Measurements from ENCODE around the gene TRMT11.
A peak's percentile ranks its signal among the peaks of the same experiment; 100 is the strongest.
"Not testable (repeated sequence)": the region's sequence is repeated elsewhere in the genome, so short reads cannot be mapped to it uniquely, and the experiment has no call there.

TRMT11 gene

GRCh38 chr6:125994670-125995488 is 8.5 kb downstream of the TRMT11 start:
- no peak for FAIRE-seq

GRCh38 chr6:125995972-125996580 is 9.7 kb downstream of the TRMT11 start:
- FAIRE-seq (peak; percentile 81), DNase-seq (ENCODE audit: insufficient read length, low spot score) (no peak)
- TF ChIP-seq POLR2A (IDR thresholded peaks at IDR 0.05; ENCODE audit: low read depth, low read length), result no peak

More at GRCh38 chr6:125994670-125995488, 8.5 kb downstream of the TRMT11 start:
- DNase-seq (ENCODE audit: insufficient read length, low spot score), result no peak
- TF ChIP-seq POLR2A (IDR thresholded peaks at IDR 0.05; ENCODE audit: low read depth, low read length), result no peak

GRCh38 chr6:126002755-126003679 is 16.7 kb downstream of the TRMT11 start:
- no peak for TF ChIP-seq POLR2A (IDR thresholded peaks at IDR 0.05; ENCODE audit: low read depth, low read length)
- no peak for FAIRE-seq
- no peak for DNase-seq (ENCODE audit: insufficient read length, low spot score)

GRCh38 chr6:126007800-126008199 is 21.5 kb downstream of the TRMT11 start:
- FAIRE-seq, result no peak
- no peak for TF ChIP-seq POLR2A (IDR thresholded peaks at IDR 0.05; ENCODE audit: low read depth, low read length)
- no peak for DNase-seq (ENCODE audit: insufficient read length, low spot score)

DNA sequence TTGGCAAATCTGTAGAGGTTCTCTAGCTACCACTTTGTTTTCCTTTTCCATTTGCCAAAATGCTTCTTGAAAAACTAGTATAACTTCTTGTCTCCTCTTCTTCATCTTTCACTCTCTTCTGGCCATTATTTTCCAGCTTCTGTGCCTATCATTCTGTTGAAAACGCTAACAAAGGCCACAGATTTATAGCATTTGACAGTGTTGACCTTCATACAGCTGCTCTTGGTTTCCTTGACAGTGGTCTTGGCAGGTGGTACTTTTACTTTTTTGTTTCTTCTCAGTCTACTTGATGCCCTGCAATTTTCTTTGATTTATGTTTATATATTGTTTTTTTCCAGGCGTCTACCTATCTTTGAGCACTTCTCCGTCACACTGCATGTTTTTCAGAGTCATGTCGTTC is 23.7 kb downstream of the TRMT11 start:
- DNase-seq (ENCODE audit: insufficient read length, low spot score) (no peak), FAIRE-seq (no peak)
- TF ChIP-seq POLR2A (IDR thresholded peaks at IDR 0.05; ENCODE audit: low read depth, low read length), result no peak

- no peak for DNase-seq (ENCODE audit: insufficient read length, low spot score)
- no peak for FAIRE-seq
- no peak for TF ChIP-seq POLR2A (IDR thresholded peaks at IDR 0.05; ENCODE audit: low read depth, low read length)
Measured at GRCh38 chr6:126015863-126016262, 29.5 kb downstream of the TRMT11 start.

GRCh38 chr6:126016591-126016990 is 30.3 kb downstream of the TRMT11 start:
- FAIRE-seq (no peak), DNase-seq (ENCODE audit: insufficient read length, low spot score) (no peak)
- no peak for TF ChIP-seq POLR2A (IDR thresholded peaks at IDR 0.05; ENCODE audit: low read depth, low read length)

DNA sequence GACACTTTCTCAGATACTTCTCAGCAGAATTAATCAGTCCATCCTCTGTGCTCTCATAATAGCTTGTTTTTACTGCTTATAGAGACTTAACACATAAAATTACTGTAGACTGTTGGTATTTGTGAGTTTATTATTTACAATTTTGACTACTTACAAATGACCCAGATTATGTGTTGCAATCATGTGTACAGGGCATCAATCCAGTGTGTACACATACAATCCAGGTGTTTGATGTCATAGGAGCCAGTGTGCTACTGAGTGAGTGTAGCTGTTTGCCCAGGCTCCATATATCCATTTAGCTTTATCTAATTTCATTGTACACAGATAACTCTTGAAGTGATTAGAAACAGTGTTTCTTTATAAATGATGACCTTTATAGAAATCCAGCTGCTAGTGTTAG is 31.3 kb downstream of the TRMT11 start:
- no peak for FAIRE-seq
- TF ChIP-seq POLR2A (IDR thresholded peaks at IDR 0.05; ENCODE audit: low read depth, low read length), result no peak
- DNase-seq (ENCODE audit: insufficient read length, low spot score), result no peak

DNA sequence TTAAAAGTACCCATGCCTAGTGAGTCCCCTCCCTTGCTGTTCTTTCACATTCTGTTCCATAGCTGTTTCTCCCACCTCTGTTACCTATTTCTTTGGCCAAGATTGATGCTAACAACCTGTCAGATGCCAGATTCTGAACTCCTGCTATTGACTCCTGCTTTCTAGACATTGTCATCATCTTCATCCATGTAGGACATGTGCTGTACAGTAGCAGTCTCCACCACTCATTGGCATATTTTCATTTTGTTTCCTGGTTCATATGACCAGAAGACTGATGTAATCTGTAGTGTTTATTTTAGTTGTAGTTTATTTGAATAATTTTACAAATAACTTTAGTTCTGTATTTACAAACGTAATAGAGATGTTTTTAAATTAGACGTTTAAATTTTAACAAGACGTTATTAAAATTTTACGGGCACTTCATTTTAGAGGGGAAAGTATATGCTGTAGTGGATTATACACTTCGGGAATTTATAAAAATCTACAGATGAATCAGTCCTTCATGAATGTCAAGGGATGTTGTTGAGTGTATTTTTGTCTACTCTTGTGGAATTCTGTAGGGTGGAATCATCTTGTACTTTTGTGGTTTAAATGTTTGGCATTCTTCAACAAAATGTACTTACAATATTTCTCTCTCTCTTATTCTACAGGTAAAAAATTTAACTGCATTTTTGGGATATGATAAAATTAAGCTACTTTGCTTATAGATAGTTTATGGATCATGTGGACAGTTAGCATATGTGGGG is 34.1 kb downstream of the TRMT11 start:
- no peak for FAIRE-seq
- DNase-seq (ENCODE audit: insufficient read length, low spot score), result no peak
- no peak for TF ChIP-seq POLR2A (IDR thresholded peaks at IDR 0.05; ENCODE audit: low read depth, low read length)

- not testable (repeated sequence) for DNase-seq (ENCODE audit: insufficient read length, low spot score); FAIRE-seq
Measured at GRCh38 chr6:126023474-126023873, 37.1 kb downstream of the TRMT11 start.

DNA sequence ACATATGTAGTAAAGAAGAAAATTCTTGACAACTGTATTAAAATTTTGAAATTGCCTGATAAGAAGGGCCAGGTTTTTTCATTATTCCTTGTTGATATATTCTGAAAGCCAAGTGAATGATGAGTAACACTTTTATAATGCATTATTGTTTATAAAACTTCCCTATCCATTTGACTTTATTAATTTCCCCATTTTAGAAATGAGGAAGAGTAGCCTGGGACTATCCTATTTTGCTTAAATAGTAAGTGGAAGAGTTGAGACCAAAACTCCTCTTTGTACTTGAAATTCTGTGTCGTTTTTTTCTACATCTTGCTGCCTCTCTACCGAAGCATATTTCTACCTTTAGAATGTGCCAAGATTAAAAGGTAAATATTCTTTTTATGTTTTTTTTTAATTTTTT is 39.7 kb downstream of the TRMT11 start:
- TF ChIP-seq POLR2A (IDR thresholded peaks at IDR 0.05; ENCODE audit: low read depth, low read length), result no peak
- DNase-seq (ENCODE audit: insufficient read length, low spot score), result no peak
- no peak for FAIRE-seq

- no peak for DNase-seq (ENCODE audit: insufficient read length, low spot score)
- no peak for FAIRE-seq
- no peak for TF ChIP-seq POLR2A (IDR thresholded peaks at IDR 0.05; ENCODE audit: low read depth, low read length)
Measured at GRCh38 chr6:126027601-126028000, 41.3 kb downstream of the TRMT11 start.

GRCh38 chr6:126030045-126030444 is 43.7 kb downstream of the TRMT11 start:
- no peak for TF ChIP-seq POLR2A (IDR thresholded peaks at IDR 0.05; ENCODE audit: low read depth, low read length)

More at GRCh38 chr6:126030045-126030444, 43.7 kb downstream of the TRMT11 start:
- DNase-seq (ENCODE audit: insufficient read length, low spot score) (no peak), FAIRE-seq (no peak)
